ENCODE measurements around the gene ZC3H14. TPM values are rescaled to one million over a fixed set of nuclear protein-coding genes. Genes with fewer than 3 reads are reported as not detected.
"Not testable (repeated sequence)": the region's sequence is repeated elsewhere in the genome, so short reads cannot be mapped to it uniquely, and the experiment has no call there.

The ZC3H14 gene
- total RNA-seq, 5 donors from 2014 or later (not counting 1 experiment from before 2014, with no cell fraction given) = 32.2 to 50.6 (median 40.1) TPM

DNA sequence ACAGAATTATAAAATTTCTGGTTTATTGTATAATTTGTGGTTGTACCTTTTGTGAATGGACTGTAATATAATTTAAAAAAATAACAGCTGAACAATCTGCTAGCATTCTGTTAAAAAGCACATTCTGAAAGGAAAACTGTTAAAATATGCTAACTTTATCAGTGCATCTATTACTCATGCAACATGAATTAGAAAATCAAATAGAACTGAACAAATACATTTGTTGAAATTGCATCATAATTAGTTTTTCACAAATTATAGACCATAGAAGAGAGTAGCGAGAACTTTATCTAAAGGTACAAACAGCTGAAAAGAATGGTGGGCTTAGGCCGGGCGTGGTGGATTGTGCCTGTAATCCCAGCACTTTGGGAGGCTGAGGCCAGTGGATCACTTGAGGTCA, 41.0 kb upstream of the ZC3H14 start:
- Mint-ChIP-seq H3K9me3 (no peaks in the 10 kb centered on the region), H3K27ac (no peak overlapping the region), H3K27me3 (peaks cover 23 to 33% of the 10 kb centered on the region in 2 donors), H3K36me3 (no peaks in the 10 kb centered on the region), H3K4me1 (peaks cover 0 to 2% (median 0%) of the 10 kb centered on the region in 3 donors), H3K4me3 (no peak overlapping the region)
- H3K36me3 ChIP-seq (ENCODE audit: control insufficient read depth in 2 of 2, extremely low read depth in 1 of 2, insufficient read depth in 1 of 2, low read length in 1 of 2) = no peaks in the 10 kb centered on the region
- no peak for DNase-seq
- CTCF ChIA-PET = interaction anchor here in 1 of 2 donors (0.6 kb wide), 1 partner anchor 232 kb away, joined by 3 read pairs; no protein-coding TSS in a partner anchor
- H3K4me3 ChIP-seq (ENCODE audit: control insufficient read depth in 1 of 2, extremely low read depth in 1 of 2, low read length in 1 of 2) = no peak overlapping the region
- WGBS (ENCODE audit: insufficient coverage) = no CpG with 5 or more reads among the region's 3 CpGs
- H3K27ac ChIP-seq (ENCODE audit: low read length) = no peak overlapping the region
- POLR2A ChIA-PET = interaction anchor here in 1 of 2 donors (0.9 kb wide), 1 partner anchor 9 kb away, joined by 4 read pairs; no protein-coding TSS in a partner anchor
- no peaks in the 10 kb centered on the region for H3K9me3 ChIP-seq
- no peak for ATAC-seq (replicated peaks in 1 of 4)
- no peaks in the 10 kb centered on the region for H3K27me3 ChIP-seq (replicated peaks in 1 of 2; ENCODE audit: control insufficient read depth in 2 of 2, extremely low read depth in 1 of 2, insufficient read depth in 2 of 2, low read length in 1 of 2)
- H3K4me1 ChIP-seq (ENCODE audit: control insufficient read depth in 1 of 2, extremely low read depth in 1 of 2, insufficient read depth in 2 of 2, low read length in 2 of 2) = no peaks in the 10 kb centered on the region

DNA sequence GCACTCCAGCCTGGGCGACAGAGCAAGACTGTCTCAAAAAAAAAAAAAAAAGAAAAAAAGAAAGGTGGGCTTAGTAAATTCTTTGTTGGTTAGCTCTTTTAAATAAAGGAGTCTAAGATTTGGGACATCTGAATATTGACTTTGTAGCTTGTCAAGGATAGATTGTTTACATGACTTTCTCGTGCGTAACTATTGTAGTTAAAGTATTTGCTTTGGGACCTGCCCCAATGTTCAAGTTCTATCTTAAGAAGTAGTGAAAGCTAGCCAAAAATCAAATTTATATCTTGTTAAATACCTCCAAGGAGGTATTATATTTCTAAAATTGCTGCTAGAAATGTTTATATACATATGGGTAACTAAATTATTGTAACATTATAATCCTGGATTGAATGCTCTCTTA, 40.4 kb upstream of the ZC3H14 start:
- H3K9me3 ChIP-seq = no peaks in the 10 kb centered on the region
- no peaks in the 10 kb centered on the region for H3K36me3 ChIP-seq (ENCODE audit: control insufficient read depth in 2 of 2, extremely low read depth in 1 of 2, insufficient read depth in 1 of 2, low read length in 1 of 2)
- DNase-seq (no peak), ATAC-seq (replicated peaks in 1 of 4) (no peak)
- ChIA-PET CTCF (interaction anchor here in 1 of 2 donors (0.6 kb wide), 1 partner anchor 232 kb away, joined by 3 read pairs; no protein-coding TSS in a partner anchor), POLR2A (interaction anchor here in 1 of 2 donors (0.9 kb wide), 1 partner anchor 10 kb away, joined by 4 read pairs; no protein-coding TSS in a partner anchor)
- no CpG with 5 or more reads among the region's 3 CpGs for WGBS (ENCODE audit: insufficient coverage)
- no peaks in the 10 kb centered on the region for H3K36me3 Mint-ChIP-seq
- no peaks in the 10 kb centered on the region for H3K27me3 ChIP-seq (replicated peaks in 1 of 2; ENCODE audit: control insufficient read depth in 2 of 2, extremely low read depth in 1 of 2, insufficient read depth in 2 of 2, low read length in 1 of 2)
- no peaks in the 10 kb centered on the region for H3K4me1 Mint-ChIP-seq
- H3K4me1 ChIP-seq (ENCODE audit: control insufficient read depth in 1 of 2, extremely low read depth in 1 of 2, insufficient read depth in 2 of 2, low read length in 2 of 2) = no peaks in the 10 kb centered on the region
- no peak overlapping the region for H3K27ac Mint-ChIP-seq
- peaks cover 23 to 34% of the 10 kb centered on the region in 2 donors for H3K27me3 Mint-ChIP-seq
- H3K27ac ChIP-seq (ENCODE audit: low read length) = no peak overlapping the region
- no peaks in the 10 kb centered on the region for H3K9me3 Mint-ChIP-seq
- H3K4me3 ChIP-seq (ENCODE audit: control insufficient read depth in 1 of 2, extremely low read depth in 1 of 2, low read length in 1 of 2) = no peak overlapping the region
- no peak overlapping the region for H3K4me3 Mint-ChIP-seq

DNA sequence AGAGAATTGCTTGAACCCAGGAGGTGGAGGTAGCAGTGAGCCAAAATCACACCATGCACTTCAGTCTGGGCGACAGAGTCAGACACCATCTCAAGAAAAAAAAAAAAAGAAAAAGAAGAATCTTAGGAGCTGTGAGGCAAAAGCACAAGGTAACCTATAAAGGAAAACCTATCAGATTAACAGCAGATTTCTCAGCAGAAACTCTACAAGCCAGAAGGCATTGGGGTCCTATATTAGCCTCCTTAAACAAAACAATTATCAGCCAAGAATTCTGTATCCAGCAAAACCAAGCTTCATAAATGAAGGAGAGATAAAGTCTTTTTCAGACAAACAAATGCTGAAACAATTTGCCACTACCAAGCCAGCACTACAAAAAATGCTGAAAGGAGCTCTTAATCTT, 32.9 kb upstream of the ZC3H14 start:
- ATAC-seq (replicated peaks in 1 of 4); H3K27ac ChIP-seq (ENCODE audit: low read length); H3K4me3 Mint-ChIP-seq; H3K36me3 Mint-ChIP-seq; DNase-seq; H3K4me1 Mint-ChIP-seq; H3K27me3 ChIP-seq (replicated peaks in 1 of 2; ENCODE audit: control insufficient read depth in 2 of 2, extremely low read depth in 1 of 2, insufficient read depth in 2 of 2, low read length in 1 of 2); H3K9me3 ChIP-seq; H3K4me3 ChIP-seq (ENCODE audit: control insufficient read depth in 1 of 2, extremely low read depth in 1 of 2, low read length in 1 of 2); POLR2A ChIA-PET; H3K4me1 ChIP-seq (ENCODE audit: control insufficient read depth in 1 of 2, extremely low read depth in 1 of 2, insufficient read depth in 2 of 2, low read length in 2 of 2); H3K36me3 ChIP-seq (ENCODE audit: control insufficient read depth in 2 of 2, extremely low read depth in 1 of 2, insufficient read depth in 1 of 2, low read length in 1 of 2); H3K27ac Mint-ChIP-seq: not testable (repeated sequence)
- no CpG with 5 or more reads among the region's 1 CpG for WGBS (ENCODE audit: insufficient coverage)
- Mint-ChIP-seq H3K27me3 (peaks cover 27 to 44% of the 10 kb centered on the region in 2 donors), H3K9me3 (peaks cover 9 to 21% (median 20%) of the 10 kb centered on the region in 3 donors)
- CTCF ChIA-PET = interaction anchor here in 1 of 2 donors (1.2 kb wide), 1 partner anchor 27 kb away, joined by 4 read pairs; no protein-coding TSS in a partner anchor

DNA sequence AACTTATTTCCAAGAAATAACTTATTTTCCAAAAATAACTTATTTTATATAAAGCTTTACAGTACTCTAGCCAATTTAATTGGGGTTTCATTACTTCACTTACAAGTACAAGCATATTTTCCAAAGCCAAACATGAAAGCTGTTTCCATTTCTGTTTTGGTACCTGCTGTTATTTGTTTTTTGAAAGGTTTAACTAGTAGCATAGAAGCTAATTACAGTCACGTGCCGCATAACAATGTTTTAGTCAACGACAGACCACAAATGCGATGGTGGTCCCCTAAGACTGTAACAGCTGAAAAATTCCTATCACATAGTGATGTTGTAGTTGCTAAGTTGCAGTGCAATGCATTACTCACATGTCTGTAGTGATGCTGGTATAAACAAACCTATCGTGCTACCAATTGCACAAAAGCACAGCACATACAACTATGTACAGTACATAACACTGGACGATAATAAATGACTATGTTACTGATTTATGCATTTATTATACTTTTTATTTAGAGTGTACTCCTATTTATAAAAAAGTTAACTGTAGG, 29.7 kb upstream of the ZC3H14 start:
- DNase-seq (no peak), ATAC-seq (replicated peaks in 1 of 4) (no peak)
- no peaks in the 10 kb centered on the region for H3K36me3 ChIP-seq (ENCODE audit: control insufficient read depth in 2 of 2, extremely low read depth in 1 of 2, insufficient read depth in 1 of 2, low read length in 1 of 2)
- POLR2A ChIA-PET = interaction anchor here in 1 of 2 donors (0.6 kb wide), 1 partner anchor 118 kb away, joined by 5 read pairs; no protein-coding TSS in a partner anchor
- H3K27ac ChIP-seq (ENCODE audit: low read length) = no peak overlapping the region
- WGBS (ENCODE audit: insufficient coverage) = no CpG with 5 or more reads among the region's 6 CpGs
- H3K27me3 ChIP-seq (replicated peaks in 1 of 2; ENCODE audit: control insufficient read depth in 2 of 2, extremely low read depth in 1 of 2, insufficient read depth in 2 of 2, low read length in 1 of 2) = peaks cover 0 to 7% of the 10 kb centered on the region in 2 experiments
- no peaks in the 10 kb centered on the region for H3K4me1 ChIP-seq (ENCODE audit: control insufficient read depth in 1 of 2, extremely low read depth in 1 of 2, insufficient read depth in 2 of 2, low read length in 2 of 2)
- Mint-ChIP-seq H3K4me1 (no peaks in the 10 kb centered on the region), H3K27me3 (peaks cover 11 to 23% of the 10 kb centered on the region in 2 donors), H3K27ac (no peak overlapping the region), H3K9me3 (peaks cover 9 to 21% (median 20%) of the 10 kb centered on the region in 3 donors), H3K4me3 (no peak overlapping the region), H3K36me3 (peaks cover 10% of the 10 kb centered on the region)
- no peak overlapping the region for H3K4me3 ChIP-seq (ENCODE audit: control insufficient read depth in 1 of 2, extremely low read depth in 1 of 2, low read length in 1 of 2)
- CTCF ChIA-PET = no interaction called here
- no peaks in the 10 kb centered on the region for H3K9me3 ChIP-seq

DNA sequence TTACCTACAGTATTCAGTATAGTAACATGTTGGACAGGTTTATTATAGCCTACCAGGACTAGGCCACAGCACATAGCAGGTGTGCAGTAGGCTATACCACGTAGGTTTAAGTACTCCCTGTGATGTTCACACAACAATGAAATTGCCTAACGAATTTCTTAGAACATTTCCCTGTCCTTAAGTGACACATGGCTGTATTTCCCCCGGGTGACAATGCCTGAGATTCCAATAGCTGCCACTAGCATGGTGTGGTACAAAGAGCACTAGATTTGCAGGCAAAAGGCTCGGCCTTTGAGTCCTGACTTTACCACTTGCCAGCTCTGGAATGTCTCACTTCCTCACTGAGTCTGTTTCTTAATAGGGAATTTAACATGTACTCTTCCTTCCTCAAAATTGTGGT, 27.7 kb upstream of the ZC3H14 start:
- Histone ChIP-seq H3K27ac (ENCODE audit: low read length) (no peak overlapping the region), H3K27me3 (replicated peaks in 1 of 2; ENCODE audit: control insufficient read depth in 2 of 2, extremely low read depth in 1 of 2, insufficient read depth in 2 of 2, low read length in 1 of 2) (peaks cover 0 to 4% of the 10 kb centered on the region in 2 experiments), H3K9me3 (no peaks in the 10 kb centered on the region), H3K4me1 (ENCODE audit: control insufficient read depth in 1 of 2, extremely low read depth in 1 of 2, insufficient read depth in 2 of 2, low read length in 2 of 2) (no peaks in the 10 kb centered on the region), H3K36me3 (ENCODE audit: control insufficient read depth in 2 of 2, extremely low read depth in 1 of 2, insufficient read depth in 1 of 2, low read length in 1 of 2) (no peaks in the 10 kb centered on the region), H3K4me3 (ENCODE audit: control insufficient read depth in 1 of 2, extremely low read depth in 1 of 2, low read length in 1 of 2) (no peak overlapping the region)
- peaks cover 6% of the 10 kb centered on the region for H3K36me3 Mint-ChIP-seq
- CTCF ChIA-PET = no interaction called here
- H3K4me1 Mint-ChIP-seq = no peaks in the 10 kb centered on the region
- WGBS (ENCODE audit: insufficient coverage) = 32% methylated on average over 2 of the region's 4 CpGs
- DNase-seq = no peak
- H3K9me3 Mint-ChIP-seq = peaks cover 3 to 7% (median 7%) of the 10 kb centered on the region in 3 donors
- ATAC-seq (replicated peaks in 1 of 4) = no peak
- no peak overlapping the region for H3K4me3 Mint-ChIP-seq
- H3K27me3 Mint-ChIP-seq = peaks cover 9 to 10% of the 10 kb centered on the region in 2 donors
- H3K27ac Mint-ChIP-seq = no peak overlapping the region
- POLR2A ChIA-PET = no interaction called here

DNA sequence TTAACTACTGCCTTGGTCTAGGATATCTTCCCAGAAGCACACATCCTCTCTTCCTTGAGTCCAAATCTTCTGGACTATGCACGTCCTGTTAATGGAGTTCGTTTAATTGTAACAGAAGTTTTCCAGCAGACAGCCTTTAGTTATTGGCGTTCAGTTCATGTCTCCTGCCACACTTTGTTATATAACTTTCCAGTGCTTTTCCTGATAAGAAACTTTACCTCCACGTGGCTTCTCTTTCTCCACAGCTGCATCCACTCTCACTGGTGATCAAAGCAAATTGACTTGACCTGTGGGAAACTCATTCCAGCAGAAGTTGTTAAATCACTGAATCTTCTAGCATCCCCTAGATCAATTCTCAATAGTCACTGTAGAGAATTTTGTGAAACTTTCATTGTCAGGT, 27.0 kb upstream of the ZC3H14 start:
- H3K9me3 ChIP-seq = no peaks in the 10 kb centered on the region
- no peak overlapping the region for H3K4me3 ChIP-seq (ENCODE audit: control insufficient read depth in 1 of 2, extremely low read depth in 1 of 2, low read length in 1 of 2)
- WGBS (ENCODE audit: insufficient coverage) = 89% methylated on average over 3 of the region's 4 CpGs
- ChIA-PET CTCF (interaction anchor here in 1 of 2 donors (0.6 kb wide), 1 partner anchor 1448 kb away, joined by 3 read pairs; no protein-coding TSS in a partner anchor), POLR2A (no interaction called here)
- H3K27ac ChIP-seq (ENCODE audit: low read length) = no peak overlapping the region
- Mint-ChIP-seq H3K36me3 (no peaks in the 10 kb centered on the region), H3K4me3 (no peak overlapping the region), H3K27ac (no peak overlapping the region), H3K4me1 (no peaks in the 10 kb centered on the region), H3K9me3 (peaks cover 0 to under 1% (median under 1%) of the 10 kb centered on the region in 3 donors), H3K27me3 (peaks cover 3 to 10% of the 10 kb centered on the region in 2 donors)
- H3K4me1 ChIP-seq (ENCODE audit: control insufficient read depth in 1 of 2, extremely low read depth in 1 of 2, insufficient read depth in 2 of 2, low read length in 2 of 2) = no peaks in the 10 kb centered on the region
- H3K36me3 ChIP-seq (ENCODE audit: control insufficient read depth in 2 of 2, extremely low read depth in 1 of 2, insufficient read depth in 1 of 2, low read length in 1 of 2) = no peaks in the 10 kb centered on the region
- ATAC-seq (replicated peaks in 1 of 4) = no peak
- H3K27me3 ChIP-seq (replicated peaks in 1 of 2; ENCODE audit: control insufficient read depth in 2 of 2, extremely low read depth in 1 of 2, insufficient read depth in 2 of 2, low read length in 1 of 2) = peaks cover 0 to 7% of the 10 kb centered on the region in 2 experiments
- no peak for DNase-seq

All from T-cell (primary cell).